ENCODE data around the gene PMEL. TPM values are rescaled to one million over a fixed set of nuclear protein-coding genes. Genes with fewer than 3 reads are reported as not detected.
"Not testable (repeated sequence)": the region's sequence is repeated elsewhere in the genome, so short reads cannot be mapped to it uniquely, and the experiment has no call there.

The PMEL gene
- total RNA-seq, 1 experiment from 2014 or later = 72.2 TPM

DNA sequence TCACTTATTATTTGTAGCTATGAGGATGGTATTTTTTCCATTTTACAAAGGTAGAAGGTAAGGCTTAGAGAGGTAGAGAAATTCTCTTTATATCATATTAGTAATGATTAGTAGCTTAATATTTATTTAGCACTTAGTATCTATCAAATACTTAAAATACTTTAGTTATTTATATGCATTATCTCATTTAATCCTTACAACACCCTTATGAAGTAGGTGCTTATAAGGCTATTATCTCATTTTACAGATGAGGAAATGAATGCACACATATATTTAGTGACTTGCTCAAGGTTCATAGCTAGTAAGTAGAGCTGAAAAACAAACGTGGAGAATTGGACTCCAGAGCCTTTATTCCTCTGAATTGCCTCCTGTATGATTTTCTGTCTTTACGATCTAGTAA lies 19.0 kb upstream of the PMEL start (continued):
- TF ChIP-seq AR (CRISPR knock-in tag; IDR thresholded peaks at IDR 0.05) (no peak), ZMAT4 (CRISPR knock-in tag; IDR thresholded peaks at IDR 0.05) (no peak), ZNF281 (CRISPR knock-in tag; IDR thresholded peaks at IDR 0.05) (no peak), NFATC4 (CRISPR knock-in tag; IDR thresholded peaks at IDR 0.05) (no peak), NR2C2 (CRISPR knock-in tag; IDR thresholded peaks at IDR 0.05) (no peak), CREM (CRISPR knock-in tag; IDR thresholded peaks at IDR 0.05) (no peak)

GRCh38 chr12:55983232-55983842 lies 17.5 kb upstream of the PMEL start:
- Mint-ChIP-seq H3K36me3 (peaks cover 35% of the 10 kb centered on the region), H3K4me1 (no peaks in the 10 kb centered on the region), H3K27ac (no peak overlapping the region), H3K4me3 (no peak overlapping the region), H3K9me3 (no peaks in the 10 kb centered on the region), H3K27me3 (ENCODE audit: low read depth) (no peaks in the 10 kb centered on the region)
- ATAC-seq = no peak
- TF ChIP-seq GRHL2 (CRISPR knock-in tag; IDR thresholded peaks at IDR 0.05; ENCODE audit: insufficient replicate concordance, severe bottlenecking) = no peak
- TF ChIP-seq MLX (CRISPR knock-in tag; IDR thresholded peaks at IDR 0.05) = no peak
- TF ChIP-seq NFYB (CRISPR knock-in tag; conservative IDR thresholded peaks at IDR 0.05; ENCODE audit: low read depth) = no peak
- TF ChIP-seq CBFB (CRISPR knock-in tag; IDR thresholded peaks at IDR 0.05; ENCODE audit: low read depth) = no peak
- TF ChIP-seq TEAD1 (CRISPR knock-in tag; IDR thresholded peaks at IDR 0.05) = no peak
- no peak for TF ChIP-seq ZNF121 (CRISPR knock-in tag; IDR thresholded peaks at IDR 0.05)
- CTCF ChIA-PET = interaction anchor here (1.2 to 1.3 kb wide), 2 partner anchors 13 kb away, joined by 3 to 5 read pairs; no protein-coding TSS in a partner anchor
- POLR2A ChIA-PET = interaction anchor here (3.3 kb wide), 1 partner anchor 9 kb away, joined by 12 read pairs; the partner anchor contains the start of gene RAB5B
- no peak for DNase-seq (ENCODE audit: low spot score)

DNA sequence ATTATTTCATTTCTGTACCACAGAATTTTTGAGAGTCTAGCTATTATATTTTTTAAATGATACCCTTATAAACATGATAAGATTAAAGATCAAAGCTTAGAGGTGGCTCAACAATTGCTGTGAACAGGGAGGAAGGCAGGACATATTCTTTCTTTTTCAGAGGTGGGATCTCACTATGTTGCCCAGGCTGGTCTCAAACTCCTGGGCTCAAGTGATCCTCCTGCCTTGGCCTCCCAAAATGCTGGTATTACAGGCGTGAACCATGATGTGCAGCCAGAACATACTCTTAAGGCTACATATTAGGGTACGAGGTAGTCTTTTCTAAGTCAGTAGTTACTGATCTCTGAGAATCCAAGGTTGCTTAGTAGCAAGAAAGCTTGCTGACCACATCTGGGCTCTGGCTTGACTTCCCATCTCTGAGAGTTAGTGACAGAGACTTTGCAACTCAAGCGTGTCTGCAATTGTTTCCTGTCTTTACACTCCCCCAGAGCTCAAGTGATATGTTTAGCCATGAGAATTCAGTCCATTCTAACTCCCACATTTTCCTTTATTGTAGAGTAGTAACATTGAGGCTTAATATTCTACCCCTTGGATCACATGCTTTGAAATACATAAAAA lies 16.6 kb upstream of the PMEL start:
- H3K4me1 Mint-ChIP-seq = no peaks in the 10 kb centered on the region
- H3K27me3 Mint-ChIP-seq (ENCODE audit: low read depth) = no peaks in the 10 kb centered on the region
- DNase-seq (ENCODE audit: low spot score) = no peak
- CTCF ChIA-PET = interaction anchor here (0.5 to 1.5 kb wide), 3 partner anchors 14 to 55 kb away, joined by 4 to 6 read pairs (median 5); partner anchors contain the start of gene SUOX
- TF ChIP-seq, protein P1, sequence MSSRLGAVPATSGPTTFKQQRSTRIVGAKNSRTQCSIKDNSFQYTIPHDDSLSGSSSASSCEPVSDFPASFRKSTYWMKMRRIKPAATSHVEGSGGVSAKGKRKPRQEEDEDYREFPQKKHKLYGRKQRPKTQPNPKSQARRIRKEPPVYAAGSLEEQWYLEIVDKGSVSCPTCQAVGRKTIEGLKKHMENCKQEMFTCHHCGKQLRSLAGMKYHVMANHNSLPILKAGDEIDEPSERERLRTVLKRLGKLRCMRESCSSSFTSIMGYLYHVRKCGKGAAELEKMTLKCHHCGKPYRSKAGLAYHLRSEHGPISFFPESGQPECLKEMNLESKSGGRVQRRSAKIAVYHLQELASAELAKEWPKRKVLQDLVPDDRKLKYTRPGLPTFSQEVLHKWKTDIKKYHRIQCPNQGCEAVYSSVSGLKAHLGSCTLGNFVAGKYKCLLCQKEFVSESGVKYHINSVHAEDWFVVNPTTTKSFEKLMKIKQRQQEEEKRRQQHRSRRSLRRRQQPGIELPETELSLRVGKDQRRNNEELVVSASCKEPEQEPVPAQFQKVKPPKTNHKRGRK (CRISPR knock-in tag; IDR thresholded peaks at IDR 0.05; ENCODE audit: borderline replicate concordance) = no peak
- TF ChIP-seq ZNF671 (CRISPR knock-in tag; IDR thresholded peaks at IDR 0.05) (no peak), FOXP4 (CRISPR knock-in tag; IDR thresholded peaks at IDR 0.05) (no peak), ZNF121 (CRISPR knock-in tag; IDR thresholded peaks at IDR 0.05) (peak; percentile 76)
- no peak overlapping the region; the same call in 1 of the 2 replicates for H3K27ac Mint-ChIP-seq
- no peak overlapping the region for H3K4me3 Mint-ChIP-seq
- peaks cover 36% of the 10 kb centered on the region for H3K36me3 Mint-ChIP-seq
- H3K9me3 Mint-ChIP-seq = no peaks in the 10 kb centered on the region
- POLR2A ChIA-PET = interaction anchor here (3.3 kb wide), 1 partner anchor 8 kb away, joined by 12 read pairs; the partner anchor contains the start of gene RAB5B
- ATAC-seq = no peak

DNA sequence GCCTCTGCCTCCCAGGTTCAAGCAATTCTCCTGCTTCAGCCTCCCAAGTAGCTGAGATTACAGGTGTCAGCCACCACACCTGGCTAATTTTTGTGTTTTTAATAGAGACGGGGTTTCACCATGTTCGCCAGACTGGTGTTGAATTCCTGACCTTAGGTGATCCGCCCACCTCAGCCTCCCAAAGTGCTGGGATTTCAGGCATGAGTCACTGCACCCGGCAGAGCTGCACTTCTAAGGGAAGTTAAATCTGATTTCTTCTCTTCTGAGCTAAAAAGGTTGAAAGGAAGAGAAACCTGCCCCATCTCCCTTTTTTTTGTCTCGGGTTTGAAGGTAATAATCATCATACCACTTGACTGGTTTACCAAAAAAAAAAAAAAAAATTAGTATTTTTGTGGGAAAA lies 16.0 kb upstream of the PMEL start:
- ATAC-seq; H3K27ac Mint-ChIP-seq; H3K4me3 Mint-ChIP-seq; H3K9me3 Mint-ChIP-seq; H3K4me1 Mint-ChIP-seq; H3K27me3 Mint-ChIP-seq (ENCODE audit: low read depth); DNase-seq (ENCODE audit: low spot score): not testable (repeated sequence)
- ChIA-PET POLR2A (interaction anchor here (3.3 kb wide), 1 partner anchor 8 kb away, joined by 12 read pairs; the partner anchor contains the start of gene RAB5B), CTCF (interaction anchor here (0.5 to 1.5 kb wide), 3 partner anchors 14 to 55 kb away, joined by 4 to 6 read pairs (median 5); partner anchors contain the start of gene SUOX)
- H3K36me3 Mint-ChIP-seq = peaks cover 37% of the 10 kb centered on the region

Measured in WTC11 (cell line).